ENCODE data around the gene MTCH1.

The MTCH1 gene

GRCh38 chr6:36970892-36971842, 14.8 kb downstream of the MTCH1 start:
- no peak for DNase-seq (ENCODE audit: low spot score)

- DNase-seq (ENCODE audit: low spot score) = no peak
Measured at GRCh38 chr6:36969988-36970891, 15.8 kb downstream of the MTCH1 start.

- no peak for DNase-seq (ENCODE audit: low spot score)
Measured at GRCh38 chr6:36969240-36969691, 16.7 kb downstream of the MTCH1 start.

GRCh38 chr6:36968266-36968977, 17.6 kb downstream of the MTCH1 start:
- no peak for DNase-seq (ENCODE audit: low spot score)

GRCh38 chr6:36967757-36968156, 18.2 kb downstream of the MTCH1 start:
- DNase-seq (ENCODE audit: low spot score) = no peak

- DNase-seq (ENCODE audit: low spot score) = no peak
Measured at GRCh38 chr6:36967301-36967700, 18.7 kb downstream of the MTCH1 start.

- no peak for DNase-seq (ENCODE audit: low spot score)
Measured at GRCh38 chr6:36964908-36965307, 21.1 kb downstream of the MTCH1 start.

GRCh38 chr6:36964349-36964748, 21.6 kb downstream of the MTCH1 start:
- DNase-seq (ENCODE audit: low spot score) = no peak

- no peak for DNase-seq (ENCODE audit: low spot score)
Measured at GRCh38 chr6:36963451-36964290, 22.3 kb downstream of the MTCH1 start.

GRCh38 chr6:36962874-36963273, 23.1 kb downstream of the MTCH1 start:
- DNase-seq (ENCODE audit: low spot score) = peak; percentile 88

GRCh38 chr6:36961441-36962435, 24.3 kb downstream of the MTCH1 start:
- DNase-seq (ENCODE audit: low spot score) = no peak

GRCh38 chr6:36959555-36960250, 26.3 kb downstream of the MTCH1 start:
- DNase-seq (ENCODE audit: low spot score) = no peak

- DNase-seq (ENCODE audit: low spot score) = no peak
Measured at GRCh38 chr6:36958775-36959554, 27.0 kb downstream of the MTCH1 start.

- DNase-seq (ENCODE audit: low spot score) = no peak
Measured at GRCh38 chr6:36957773-36958271, 28.2 kb downstream of the MTCH1 start.

GRCh38 chr6:36956446-36956820, 29.6 kb downstream of the MTCH1 start:
- DNase-seq (ENCODE audit: low spot score) = no peak

- no peak for DNase-seq (ENCODE audit: low spot score)
Measured at GRCh38 chr6:36955671-36956445, 30.1 kb downstream of the MTCH1 start.

- DNase-seq (ENCODE audit: low spot score) = no peak
Measured at GRCh38 chr6:36955136-36955535, 30.9 kb downstream of the MTCH1 start.
